GM18870 (cell line): ENCODE results near the gene ZCWPW2.

Source experiments
- ATAC-seq: cut with Tn5 transposase; IDR thresholded peaks from one replicate; pipeline ENCODE4 v1.9.1; 2021; ENCODE audit warnings: moderate library complexity; ENCODE audit not compliant: unreplicated experiment

The ZCWPW2 gene

DNA sequence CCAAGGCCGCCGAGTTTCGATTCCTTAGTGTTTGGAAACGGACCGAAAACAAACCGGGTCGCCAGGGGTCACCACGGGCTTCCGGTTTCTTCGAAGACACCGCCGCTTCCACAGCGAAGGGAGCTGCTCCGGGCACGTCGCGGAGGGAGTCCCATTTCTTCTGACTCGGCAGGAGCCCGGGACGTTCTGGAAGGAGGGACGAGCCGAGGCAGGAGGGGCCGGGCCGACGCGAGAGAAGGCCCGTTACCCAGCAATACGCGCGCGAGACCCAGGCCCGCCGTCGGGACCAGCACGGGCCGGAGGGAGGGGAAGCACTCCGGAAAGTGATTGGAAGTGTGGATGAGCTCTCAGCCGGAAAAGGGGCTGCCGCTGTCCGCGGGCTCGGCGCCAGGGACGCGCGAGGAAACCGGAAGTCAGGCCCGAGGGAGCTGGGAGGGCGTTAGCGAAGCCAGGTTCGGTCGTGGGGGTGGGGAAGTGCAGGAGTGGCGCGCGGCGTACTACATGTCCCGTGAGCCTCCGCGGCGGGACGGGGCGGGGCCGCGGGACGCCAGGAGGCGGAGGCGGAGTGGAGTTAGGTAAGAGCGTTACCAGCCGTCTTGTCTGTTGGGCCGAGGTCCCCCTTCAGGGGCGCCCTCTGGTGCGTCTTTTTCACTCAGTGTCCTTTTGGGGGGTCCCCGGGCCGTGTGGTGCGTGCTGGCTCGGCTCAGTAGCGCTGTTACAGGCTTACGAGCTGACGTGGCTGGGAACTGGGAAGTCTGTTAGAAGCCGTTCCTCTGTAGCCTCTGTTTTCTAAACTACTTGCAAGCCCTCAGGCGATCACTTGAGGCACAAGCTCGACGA, at the start of gene ZCWPW2, which contains the start of gene AZI2:
Gene ZCWPW2 (plus strand): TSS at position 93 of the 840 bp plus-strand sequence. CDS start 64,348 bp downstream, outside the sequence.
Gene AZI2 (minus strand): TSS at position 196 of the 840 bp plus-strand sequence. CDS start 8,207 bp downstream, outside the sequence.
- peak; percentile 71 for ATAC-seq

- no peak for ATAC-seq
These were observed 48.8 kb upstream of the ZCWPW2 start for GRCh38 chr3:28299705-28300104.

DNA sequence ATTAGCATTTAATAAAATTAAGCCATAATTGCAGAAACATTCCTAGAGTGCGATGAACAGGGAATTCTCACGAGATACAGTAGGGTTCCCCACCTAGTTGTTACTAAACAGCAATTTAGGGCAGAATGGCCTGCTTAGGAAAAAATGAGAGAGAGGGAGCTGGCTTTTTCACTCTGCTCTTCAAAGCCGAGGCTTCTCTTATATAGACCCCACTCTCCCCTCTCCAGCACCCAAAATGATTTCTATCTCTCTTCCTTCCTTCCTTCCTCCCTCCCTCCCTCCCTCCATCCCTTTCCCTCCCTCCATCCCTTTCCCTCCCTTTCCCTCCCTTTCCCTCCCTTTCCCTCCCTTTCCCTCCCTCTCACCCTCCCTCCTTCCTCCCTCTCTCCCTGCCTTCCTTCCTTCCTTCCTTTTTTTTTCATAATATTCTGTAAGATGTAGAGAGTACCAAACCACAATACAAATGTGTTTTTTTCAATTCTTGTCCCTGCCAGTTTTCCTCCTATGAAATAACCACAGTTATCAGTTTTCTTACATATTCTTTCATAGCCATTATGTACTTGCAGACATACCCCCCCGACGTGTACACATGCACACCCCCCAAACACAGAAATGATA, 48.1 kb upstream of the ZCWPW2 start:
- no peak for ATAC-seq

DNA sequence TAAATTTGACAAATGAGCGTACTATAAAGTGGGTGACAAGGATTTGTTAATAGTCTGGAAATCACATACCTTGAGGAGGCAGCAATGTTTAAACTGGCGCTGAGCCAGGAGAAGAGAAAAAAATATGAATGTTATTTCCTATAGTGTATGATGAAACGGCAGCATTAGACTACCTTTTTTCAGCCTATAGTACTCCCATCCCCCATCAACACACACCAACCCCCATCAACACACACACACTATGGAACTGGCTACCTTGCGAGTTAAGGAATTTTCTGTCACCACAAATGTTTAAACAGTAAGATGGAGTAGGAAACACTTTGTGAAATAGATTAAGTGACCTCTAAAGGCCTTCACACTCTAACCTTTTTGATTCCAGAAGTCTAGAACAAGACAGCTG, 46.8 kb upstream of the ZCWPW2 start:
- ATAC-seq: no peak

GRCh38 chr3:28308196-28308595, 40.3 kb upstream of the ZCWPW2 start:
- ATAC-seq: no peak

GRCh38 chr3:28315711-28316110, 32.8 kb upstream of the ZCWPW2 start:
- ATAC-seq: no peak

GRCh38 chr3:28316226-28316625, 32.3 kb upstream of the ZCWPW2 start:
- ATAC-seq: no peak

DNA sequence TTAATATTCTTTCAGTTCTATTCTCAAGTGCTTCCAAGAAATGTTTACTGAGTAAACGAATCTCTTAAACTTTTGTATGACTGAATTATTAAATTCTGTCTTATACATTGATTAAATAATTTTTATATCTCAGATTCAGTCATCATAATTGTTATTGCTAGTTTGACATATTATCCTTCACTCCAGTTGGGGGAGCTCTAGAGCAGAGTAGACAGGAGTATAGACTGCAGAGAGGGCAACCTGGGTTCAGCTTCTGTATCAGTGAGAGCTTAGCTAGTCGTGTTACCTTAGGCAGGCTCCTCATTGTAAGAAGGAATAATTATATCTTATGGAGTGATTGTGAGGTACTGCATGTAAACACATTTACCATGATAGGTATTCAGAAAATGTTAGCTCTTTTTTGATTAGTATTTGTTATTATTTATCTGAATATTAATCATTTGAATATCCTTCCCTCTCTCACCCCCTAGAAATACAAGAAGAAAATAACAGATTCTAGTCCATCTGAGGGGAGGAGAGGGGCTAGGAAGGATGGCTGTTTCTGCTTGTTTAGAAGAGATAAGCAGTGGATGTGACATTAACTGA, 31.0 kb upstream of the ZCWPW2 start:
- peak; percentile 84 for ATAC-seq

DNA sequence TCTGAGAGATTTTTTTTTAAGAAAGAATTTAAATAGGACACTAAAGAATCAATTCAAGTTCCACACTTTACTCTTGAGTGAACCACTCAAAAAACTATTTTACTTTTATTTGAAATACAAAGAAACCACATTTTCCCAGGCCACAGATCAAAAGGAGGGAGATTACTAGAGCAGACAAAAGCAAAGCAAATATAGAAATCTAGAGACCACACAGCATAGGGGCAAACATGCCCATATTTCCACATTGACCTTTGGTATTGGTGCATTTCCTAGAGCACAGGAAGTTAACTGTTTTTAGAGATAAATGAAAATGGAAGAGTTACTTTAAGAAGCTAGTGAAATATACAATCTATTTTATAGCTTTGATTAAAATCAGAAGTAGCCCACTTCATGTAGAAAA, 27.5 kb upstream of the ZCWPW2 start:
- no peak for ATAC-seq

GRCh38 chr3:28322464-28322863, 26.1 kb upstream of the ZCWPW2 start:
- ATAC-seq: no peak

- peak; percentile 78 for ATAC-seq
These were observed 22.0 kb upstream of the ZCWPW2 start for GRCh38 chr3:28326458-28326926.

- peak; percentile 37 for ATAC-seq
These were observed 20.1 kb upstream of the ZCWPW2 start for GRCh38 chr3:28328188-28329151.

DNA sequence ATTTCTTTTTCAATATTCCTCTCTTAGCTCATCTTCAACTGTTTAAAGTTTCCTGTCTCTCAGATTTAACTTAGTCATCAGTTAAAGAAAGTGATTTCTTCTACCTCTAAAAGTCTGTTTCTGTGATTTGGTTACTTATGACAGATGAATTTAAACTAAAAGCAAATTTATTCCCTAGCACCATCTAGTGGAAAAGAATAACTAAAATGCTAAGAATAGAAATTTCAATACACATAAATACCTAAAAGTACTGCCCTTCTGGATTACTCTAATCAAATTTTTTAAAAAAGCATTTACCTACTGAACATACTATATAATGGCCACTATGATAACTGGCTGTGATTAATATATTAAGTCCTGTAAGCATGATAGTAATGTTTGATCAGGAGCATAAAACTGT, 14.0 kb upstream of the ZCWPW2 start:
- no peak for ATAC-seq

GRCh38 chr3:28335246-28335645, 13.3 kb upstream of the ZCWPW2 start:
- ATAC-seq: no peak

GRCh38 chr3:28337230-28337629, 11.3 kb upstream of the ZCWPW2 start:
- no peak for ATAC-seq

GRCh38 chr3:28343144-28343543, 5.4 kb upstream of the ZCWPW2 start:
- no peak for ATAC-seq

- ATAC-seq: no peak
These were observed 2.8 kb upstream of the ZCWPW2 start for GRCh38 chr3:28345690-28346089.

GRCh38 chr3:28347374-28348264, 902 bp upstream of the ZCWPW2 start:
- ATAC-seq: no peak

- ATAC-seq: no peak
These were observed 274 bp upstream of the ZCWPW2 start for GRCh38 chr3:28348265-28348628.
